SH-SY5Y (cell line): Measurements from ENCODE around the gene METTL22.

Source experiments
- GATA2 ChIP-seq: IDR thresholded peaks from 2 replicates; pipeline ENCODE4 v1.6.1; 2011; ENCODE audit warnings: mild to moderate bottlenecking, low read depth, low read length
- GATA3 ChIP-seq: IDR thresholded peaks from 2 replicates; pipeline ENCODE4 v1.6.1; 2011; ENCODE audit warnings: low read depth, mild to moderate bottlenecking, low read length, moderate library complexity

The METTL22 gene

DNA sequence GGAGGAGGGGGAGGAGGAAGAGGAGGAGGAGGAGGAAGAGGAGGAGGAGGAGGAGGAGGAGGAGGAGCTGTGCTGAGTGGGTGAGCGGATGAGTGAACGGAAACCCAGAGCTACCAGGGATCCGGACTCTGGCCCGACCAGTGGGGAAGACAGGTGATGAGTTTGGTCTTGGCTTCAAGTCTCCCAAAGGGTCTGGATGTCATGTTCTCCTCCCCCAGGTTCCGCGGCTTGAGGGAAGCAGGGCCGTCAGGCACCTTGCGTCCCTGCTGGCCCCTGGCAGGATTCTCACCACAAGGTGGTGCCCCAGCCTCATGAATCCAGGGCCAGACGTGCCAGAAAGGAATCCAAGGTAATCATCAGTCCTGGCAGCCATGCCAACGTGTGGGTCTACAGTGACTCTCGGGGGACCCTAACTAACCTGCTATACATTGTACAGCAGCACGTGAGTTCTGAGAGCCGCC, 39.4 kb downstream of the METTL22 start:
- TF ChIP-seq GATA3 (no peak), GATA2 (no peak)

DNA sequence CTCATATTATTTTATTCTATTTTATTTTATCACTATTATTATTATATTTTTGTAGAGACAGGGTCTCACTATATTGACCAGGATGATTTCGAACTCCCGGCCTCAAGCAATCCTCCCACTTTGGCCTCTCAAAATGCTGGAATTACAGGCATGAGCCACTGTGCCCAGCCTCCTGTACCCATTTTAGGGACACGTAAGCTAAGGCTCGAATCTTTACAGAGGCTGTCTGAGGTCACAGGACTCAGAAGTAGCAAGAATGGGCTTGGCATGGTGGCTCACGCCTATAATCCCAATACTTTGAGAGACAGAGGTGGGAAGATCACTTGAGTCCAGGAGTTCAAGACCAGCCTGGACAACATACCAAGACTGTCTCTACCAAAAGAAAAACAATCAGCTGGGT, 40.2 kb downstream of the METTL22 start:
- no peak for TF ChIP-seq GATA2
- no peak for TF ChIP-seq GATA3

DNA sequence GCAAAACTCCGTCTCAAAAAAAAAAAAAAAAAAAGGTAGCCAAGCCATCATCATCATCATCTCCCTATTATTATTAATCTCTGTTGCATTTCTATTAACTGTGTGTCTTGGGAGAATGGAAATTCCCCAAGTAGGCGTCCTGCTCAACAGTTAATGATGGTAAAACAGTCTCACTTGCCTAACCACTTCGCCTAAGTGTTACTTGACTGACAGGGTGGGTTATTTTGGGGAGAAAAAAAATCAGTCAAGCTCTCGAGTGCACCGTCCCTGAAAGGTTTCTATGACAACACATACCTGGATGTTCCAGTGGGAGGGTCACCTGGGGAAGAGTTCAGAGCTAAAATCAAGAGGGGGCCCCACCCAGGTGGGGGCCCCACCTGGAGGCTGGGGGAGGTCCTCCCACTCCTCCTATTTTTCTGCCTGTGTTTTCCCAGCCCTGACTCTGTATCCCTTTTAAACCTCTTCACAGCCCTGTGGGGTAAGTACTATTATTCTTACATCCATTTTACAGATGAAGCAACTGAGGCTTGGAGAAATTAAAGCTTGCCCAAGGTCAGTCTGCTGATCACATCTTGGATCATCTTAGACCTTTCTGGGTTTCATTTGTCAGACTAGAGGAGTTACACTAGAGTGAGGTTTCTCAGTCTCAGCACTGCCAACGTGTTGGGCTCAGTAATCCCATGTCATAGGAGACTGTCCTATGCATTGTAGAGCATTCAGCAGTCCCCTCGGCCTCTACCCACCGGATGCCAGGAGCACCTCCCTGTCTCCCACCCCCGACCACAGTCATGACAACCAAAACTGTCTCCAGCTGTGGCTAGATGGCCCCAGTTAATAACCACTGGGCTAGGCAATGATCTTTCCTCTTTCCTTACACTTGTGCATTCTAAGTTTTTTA, 41.9 kb downstream of the METTL22 start:
- TF ChIP-seq GATA2: no peak

DNA sequence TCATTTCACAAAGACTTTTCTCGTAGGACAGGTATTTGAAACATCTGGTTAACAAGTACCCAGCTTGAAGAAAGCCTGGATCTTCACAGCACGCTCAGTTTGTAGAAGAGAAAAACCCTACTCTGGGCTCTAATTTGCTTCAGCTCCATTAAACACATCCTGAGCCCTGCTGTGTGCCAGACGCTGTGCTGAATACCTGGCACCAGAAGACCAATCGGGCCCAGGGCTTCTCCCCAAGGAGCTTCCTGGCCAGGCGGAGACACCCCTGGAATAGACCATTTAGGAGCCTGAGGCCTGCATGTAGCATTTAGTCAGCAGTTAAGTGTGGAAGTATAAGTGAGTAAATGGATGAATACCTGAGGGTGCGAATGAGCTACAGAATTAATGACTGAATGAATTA, 44.0 kb downstream of the METTL22 start:
- TF ChIP-seq GATA3 (no peak), GATA2 (no peak)

DNA sequence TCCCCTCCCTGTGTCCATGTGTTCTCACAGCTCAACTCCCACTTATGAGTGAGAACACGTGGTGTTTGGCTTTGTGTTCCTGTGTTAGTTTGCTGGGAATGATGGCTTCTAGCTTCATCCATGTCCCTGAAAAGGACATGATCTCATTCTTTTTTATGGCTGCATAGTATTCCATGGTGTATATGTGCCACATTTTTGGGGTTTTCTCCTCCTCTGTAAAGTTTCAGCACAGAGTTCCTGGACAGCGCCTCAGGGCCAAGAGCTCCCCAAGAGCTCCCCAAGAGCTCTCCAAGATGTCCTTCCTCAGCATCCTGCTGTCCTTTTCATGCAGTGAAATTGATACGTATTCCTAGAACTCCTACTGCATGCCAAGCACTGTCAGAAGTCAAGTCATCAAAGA, 46.0 kb downstream of the METTL22 start:
- no peak for TF ChIP-seq GATA3
- TF ChIP-seq GATA2: no peak

DNA sequence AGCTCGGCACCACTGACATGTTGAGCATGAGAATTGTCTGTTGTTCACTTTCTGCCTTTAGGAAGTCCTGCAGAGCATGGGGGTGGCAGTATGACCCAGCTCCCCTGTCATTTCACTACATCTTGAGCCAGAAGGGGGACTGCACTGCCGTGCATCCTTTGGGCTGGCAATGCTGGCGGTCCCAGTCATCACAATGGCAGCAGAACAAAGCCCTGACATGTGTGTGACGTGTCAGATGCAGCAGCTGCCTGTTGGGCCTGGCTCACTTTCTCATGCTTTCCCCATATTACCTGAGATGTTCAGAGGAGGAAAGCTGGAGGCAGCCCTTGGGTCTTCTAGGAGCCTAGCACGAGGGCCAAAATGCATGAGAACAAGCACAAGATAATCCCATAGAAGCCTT, 46.6 kb downstream of the METTL22 start:
- TF ChIP-seq GATA3 (no peak), GATA2 (no peak)

DNA sequence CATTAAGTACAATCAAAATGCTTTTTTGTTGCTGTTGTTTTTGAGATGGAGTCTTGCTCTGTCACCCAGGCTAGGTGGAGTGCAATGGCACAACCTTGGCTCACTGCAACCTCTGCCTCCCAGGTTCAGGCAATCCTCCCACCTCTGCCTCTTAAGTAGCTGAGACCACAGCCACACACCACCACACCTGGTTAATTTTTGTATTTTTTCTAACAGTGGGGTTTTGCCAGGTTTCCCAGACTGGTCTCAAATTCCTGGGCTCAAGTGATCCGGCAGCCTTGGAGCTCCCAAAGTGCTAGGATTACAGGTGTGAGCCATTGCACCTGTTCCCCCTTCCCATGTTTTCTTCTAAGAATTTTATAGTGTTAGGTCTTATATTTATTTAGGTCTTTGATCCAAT, 48.0 kb downstream of the METTL22 start:
- TF ChIP-seq GATA3 (no peak), GATA2 (no peak)

DNA sequence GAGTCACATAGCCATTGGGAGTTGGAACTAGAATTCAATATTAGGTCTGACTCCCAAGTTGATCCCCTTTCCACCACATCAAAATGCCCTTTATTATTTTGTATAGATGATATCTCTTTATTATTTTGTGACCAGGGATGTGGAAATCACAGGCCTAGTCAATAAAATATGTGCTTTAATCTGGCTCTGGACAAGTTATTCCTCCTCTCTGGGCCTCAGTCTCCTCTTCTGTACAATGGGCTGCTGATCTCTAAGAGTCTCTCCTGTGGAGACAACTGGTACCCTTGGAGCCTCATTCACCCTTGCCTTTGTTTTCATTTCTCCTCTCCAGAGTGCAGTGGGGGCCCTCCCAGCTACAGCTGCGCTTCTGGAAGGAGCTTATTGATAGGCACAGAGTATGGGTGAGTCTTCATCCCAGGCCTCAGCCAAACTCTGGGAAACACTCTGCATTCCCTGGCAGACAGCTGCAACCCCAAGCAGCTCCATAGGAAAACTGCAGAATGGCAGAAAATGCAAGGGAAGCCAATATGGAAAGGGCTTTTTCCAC, 48.6 kb downstream of the METTL22 start:
- no peak for TF ChIP-seq GATA2
- TF ChIP-seq GATA3: no peak

DNA sequence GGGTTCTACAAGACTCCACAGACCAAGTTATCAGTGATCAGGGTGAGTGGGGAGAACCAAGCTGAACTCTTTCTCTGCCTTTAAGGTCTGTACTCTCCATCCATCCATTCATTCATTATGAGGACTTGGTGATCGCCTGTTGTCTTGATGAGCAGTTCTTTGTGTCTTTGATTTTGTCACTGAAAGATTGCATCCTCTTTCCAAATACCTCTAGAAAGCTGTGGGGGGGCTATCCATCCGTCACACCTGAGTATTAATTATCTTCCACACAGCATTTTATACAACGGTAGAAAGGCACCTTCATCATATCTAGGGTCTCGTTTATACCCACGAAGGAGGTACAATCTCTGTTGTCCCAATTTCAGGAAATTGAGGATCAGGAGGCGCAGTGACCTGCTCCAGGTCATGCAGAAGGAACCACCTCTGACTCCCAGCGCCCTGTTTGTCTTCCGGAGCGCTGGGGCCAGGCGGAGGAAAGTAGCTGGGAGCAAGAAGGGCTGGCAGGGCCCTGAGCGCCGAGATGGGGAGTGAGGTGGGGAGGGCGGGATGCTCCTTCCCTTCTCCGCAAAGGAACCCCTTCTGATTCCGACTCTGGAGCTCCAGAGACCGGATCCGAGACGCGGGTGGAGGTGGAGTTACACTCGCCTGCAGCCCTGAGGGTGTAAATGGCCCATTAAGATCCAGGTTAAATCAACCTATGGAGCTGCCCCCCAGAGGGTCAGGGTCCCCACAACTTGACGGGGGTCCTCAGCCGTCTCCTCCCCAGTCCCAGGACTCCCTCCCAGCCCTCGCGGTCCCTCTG, 52.3 kb downstream of the METTL22 start:
- TF ChIP-seq GATA2 (no peak), GATA3 (no peak)

DNA sequence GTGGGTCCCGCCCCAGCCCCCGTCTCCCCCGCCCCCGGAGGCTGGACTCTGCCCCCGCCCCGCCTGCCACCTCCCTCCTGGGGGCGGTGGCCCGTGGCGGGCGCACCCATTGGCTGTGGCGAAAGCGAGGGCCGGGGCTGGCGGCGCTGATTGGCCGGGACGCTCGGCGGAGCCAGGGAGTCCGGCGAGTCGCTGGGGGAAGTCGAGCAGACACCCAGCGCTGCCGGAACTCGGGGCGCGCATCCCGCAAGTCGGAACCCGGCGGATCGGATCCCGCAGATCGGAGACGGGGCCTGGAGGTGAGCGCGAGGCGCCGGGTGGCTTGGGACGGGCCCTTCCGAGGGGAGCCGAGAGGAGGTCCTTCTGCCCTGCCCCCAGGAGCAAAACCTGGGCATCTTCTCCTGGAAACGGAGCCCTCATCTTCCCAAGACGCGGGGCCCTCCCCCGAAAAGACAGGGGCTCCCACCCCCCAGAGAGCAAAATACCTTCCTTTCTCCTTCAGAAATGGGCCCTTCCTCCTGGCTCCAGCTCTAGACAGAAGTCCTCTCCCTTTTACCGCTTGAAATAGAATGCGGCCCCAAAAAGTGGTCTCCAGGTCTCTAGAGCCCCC, 53.0 kb downstream of the METTL22 start, which contains the start of gene ABAT:
TSS of gene ABAT (plus strand) at position 205 of the 610 bp plus-strand sequence. CDS start 61,123 bp downstream, outside the sequence.
- TF ChIP-seq GATA3: no peak
- TF ChIP-seq GATA2: no peak

DNA sequence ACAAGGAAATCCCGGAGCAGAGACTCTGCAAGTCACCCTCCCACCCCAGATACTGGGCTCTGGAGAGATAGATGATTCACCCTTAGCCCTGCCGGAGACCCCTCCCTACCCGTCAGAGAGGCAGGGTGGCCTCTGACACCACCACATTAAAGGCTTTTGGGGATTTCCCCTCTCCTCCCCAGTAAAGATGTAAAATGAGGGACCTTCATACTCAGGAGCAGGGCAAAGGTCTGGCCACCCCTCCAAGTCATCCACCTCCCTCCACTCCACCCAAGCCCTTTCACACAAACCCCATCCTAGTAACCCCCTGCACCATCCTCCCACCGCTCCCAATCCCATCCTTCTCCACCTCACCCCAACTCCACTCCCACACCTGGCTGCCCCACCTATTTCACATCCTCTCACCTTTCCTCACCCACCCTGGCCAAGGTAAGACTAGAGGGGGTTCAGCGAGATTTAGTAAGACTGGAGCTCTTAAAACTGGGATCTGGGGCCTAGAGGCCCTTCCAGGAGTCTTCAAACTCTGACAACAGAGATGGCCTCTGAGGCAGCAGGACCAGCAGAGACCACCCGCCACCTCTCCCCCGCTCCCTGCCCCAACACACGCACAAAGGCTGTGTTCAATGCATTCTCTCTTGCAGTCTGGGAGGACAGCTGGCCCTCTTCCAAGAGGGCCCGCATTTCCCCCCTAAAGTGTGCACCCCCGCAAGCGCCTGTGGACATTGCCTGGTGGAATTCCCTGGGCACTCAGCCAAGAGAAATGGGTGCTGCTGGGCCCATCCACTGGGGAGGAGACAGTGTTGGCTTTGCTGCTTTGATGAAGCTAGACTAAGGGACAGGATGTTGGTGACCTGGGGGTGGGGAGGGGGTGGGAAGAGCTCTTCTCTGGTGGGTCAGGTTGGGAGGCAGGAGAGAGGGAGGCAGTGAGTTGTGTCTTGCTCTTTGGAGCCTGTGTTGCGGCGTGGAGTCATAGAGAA, 54.0 kb downstream of the METTL22 start:
- TF ChIP-seq GATA3 (no peak), GATA2 (no peak)

DNA sequence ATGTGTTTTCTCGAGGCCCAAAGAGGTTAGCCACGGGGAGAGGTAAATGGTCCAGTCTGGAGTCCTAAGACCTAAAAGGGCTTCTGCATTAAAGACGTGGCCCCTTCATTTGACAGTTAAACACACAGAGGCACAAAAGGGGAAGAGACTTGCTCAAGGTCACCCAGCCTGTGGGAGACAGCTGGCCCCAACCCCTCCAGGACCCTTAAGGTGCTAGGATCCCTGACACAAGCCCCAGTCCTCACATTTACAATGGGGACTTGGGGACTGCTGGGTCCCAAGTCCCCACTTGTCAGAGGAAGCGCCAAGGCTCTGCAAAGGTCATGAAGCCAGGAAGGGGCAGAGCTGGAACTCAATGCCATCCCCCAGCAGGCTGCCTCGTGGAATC, 54.7 kb downstream of the METTL22 start:
- TF ChIP-seq GATA2: no peak
- no peak for TF ChIP-seq GATA3
